H1 (cell line): ENCODE data around the gene MED1. TPM values are rescaled to one million over a fixed set of nuclear protein-coding genes. Genes with fewer than 3 reads are reported as not detected.
"Not testable (repeated sequence)": the region's sequence is repeated elsewhere in the genome, so short reads cannot be mapped to it uniquely, and the experiment has no call there.

ENCODE experiments used
- CTCF ChIA-PET: fragments of 300-600 bp; sonication (Branson Sonifier 250); formaldehyde crosslinking; loops from one replicate; lab custom pipeline; 2021; ENCODE audit not compliant: partially characterized antibody; lab: Charles Lee
- POLR2A ChIA-PET: fragments of 300-600 bp; sonication (Branson Sonifier 250); formaldehyde crosslinking; loops from one replicate; lab custom pipeline; 2021; ENCODE audit warnings: inconsistent platforms; ENCODE audit not compliant: partially characterized antibody; lab: Charles Lee
- DNase-seq, 2 experiments: peaks; one replicate each; pipeline versions ENCODE4 v3.0.0 to v3.0.0-alpha.2; 2010 to 2022; ENCODE audit warnings: low spot score in 2 of 2, low read depth in 1 of 2, mixed read lengths in 1 of 2
- FAIRE-seq: peaks from 2 replicates; lab custom pipeline; 2011; peaks lifted over from hg19 to GRCh38; lab: Jason Lieb, UNC
- H2AFZ ChIP-seq: 2 replicates; pipeline ENCODE4 v1.8.1; 2012; ENCODE audit warnings: low read length, inconsistent platforms
- H2AK5ac ChIP-seq: 2 replicates; pipeline ENCODE4 v1.6.1; 2013; ENCODE audit warnings: low read depth, low read length
- H2BK120ac ChIP-seq: replicated peaks from 2 replicates; pipeline ENCODE3; 2013; ENCODE audit warnings: low read depth, low read length, inconsistent platforms
- H2BK12ac ChIP-seq: 2 replicates; pipeline ENCODE4 v1.6.1; 2013; ENCODE audit warnings: low read depth, low read length
- H2BK15ac ChIP-seq: 2 replicates; pipeline ENCODE4 v1.6.1; 2013; ENCODE audit warnings: low read length
- H2BK20ac ChIP-seq: 2 replicates; pipeline ENCODE4 v1.6.1; 2013; ENCODE audit warnings: low read length
- H2BK5ac ChIP-seq: 2 replicates; pipeline ENCODE4 v1.6.1; 2013; ENCODE audit warnings: low read depth, low read length
- H3K14ac ChIP-seq: 2 replicates; pipeline ENCODE4 v1.6.1; 2013; ENCODE audit warnings: inconsistent platforms; ENCODE audit not compliant: insufficient read length
- H3K18ac ChIP-seq: 2 replicates; pipeline ENCODE4 v1.6.1; 2013; ENCODE audit warnings: low read length; ENCODE audit errors: extremely low read depth
- H3K23ac ChIP-seq: 2 replicates; pipeline ENCODE4 v1.6.1; 2013; ENCODE audit warnings: inconsistent platforms; ENCODE audit not compliant: insufficient read length
- H3K23me2 ChIP-seq: 2 replicates; pipeline ENCODE4 v1.6.1; 2013; ENCODE audit warnings: low read depth, low read length
- H3K27ac ChIP-seq: 2 replicates; pipeline ENCODE4 v1.6.1; 2011; ENCODE audit warnings: low read depth, low read length, inconsistent platforms
- H3K27me3 ChIP-seq, 4 experiments: replicated peaks in 1 of 4; 1 replicate in 1 of 4; 2 replicates in 3 of 4; pipeline versions ENCODE4 v1.6.1 to v1.8.1; 2011 to 2013; ENCODE audit warnings: low read length in 3 of 4, mild to moderate bottlenecking in 3 of 4, inconsistent platforms in 2 of 4, mixed read lengths in 2 of 4, moderate library complexity in 1 of 4; ENCODE audit not compliant: control insufficient read depth in 3 of 4, insufficient read depth in 3 of 4; ENCODE audit errors: extremely low read depth in 1 of 4
- H3K36me3 ChIP-seq, 4 experiments: 2 replicates each; pipeline versions ENCODE4 v1.6.1 to v1.8.1; 2011 to 2013; ENCODE audit warnings: mild to moderate bottlenecking in 4 of 4, low read length in 3 of 4, moderate library complexity in 2 of 4, control low read depth in 1 of 4, inconsistent platforms in 1 of 4; ENCODE audit not compliant: insufficient read depth in 4 of 4, control insufficient read depth in 2 of 4
- H3K4ac ChIP-seq: replicated peaks from 2 replicates; pipeline ENCODE3; 2013; ENCODE audit warnings: low read length, low read depth, mixed read lengths, inconsistent platforms; ENCODE audit not compliant: insufficient read length
- H3K4me1 ChIP-seq, 4 experiments: replicated peaks in 1 of 4; 1 replicate in 1 of 4; 2 replicates in 3 of 4; pipeline versions ENCODE4 v1.6.1 to v1.8.1; 2011 to 2013; ENCODE audit warnings: low read length in 3 of 4, inconsistent platforms in 2 of 4, mixed read lengths in 1 of 4; ENCODE audit not compliant: insufficient read depth in 4 of 4, control insufficient read depth in 3 of 4
- H3K4me2 ChIP-seq, 2 experiments: 2 replicates each; pipeline versions ENCODE4 v1.6.1 to v1.8.1; 2011 to 2013; ENCODE audit warnings: low read depth in 2 of 2, low read length in 2 of 2, control low read depth in 1 of 2, inconsistent platforms in 1 of 2, mild to moderate bottlenecking in 1 of 2; ENCODE audit not compliant: insufficient read depth in 1 of 2
- H3K4me3 ChIP-seq, 4 experiments: fragments of 200-600, 300-600 bp in 1 of 4; sonication (generic), shearing (Covaris generic), sonication (Bioruptor Twin) in 1 of 4; 2 replicates each; pipeline versions ENCODE4 v1.5.1 to v1.8.1; 2011 to 2016; ENCODE audit warnings: low read length in 4 of 4, low read depth in 3 of 4, control low read depth in 2 of 4, inconsistent platforms in 2 of 4, mild to moderate bottlenecking in 2 of 4, mixed read lengths in 1 of 4, moderate library complexity in 1 of 4; ENCODE audit not compliant: insufficient read depth in 2 of 4; ENCODE audit errors: extremely low read depth in 1 of 4
- H3K56ac ChIP-seq: replicated peaks from 2 replicates; pipeline ENCODE3; 2013; ENCODE audit warnings: low read depth, mild to moderate bottlenecking, mixed read lengths, low read length, inconsistent platforms; ENCODE audit not compliant: insufficient read length
- H3K79me1 ChIP-seq: 2 replicates; pipeline ENCODE4 v1.6.1; 2013; ENCODE audit warnings: low read depth, low read length, control low read depth
- H3K79me2 ChIP-seq, 2 experiments: 2 replicates each; pipeline versions ENCODE4 v1.6.1 to v1.8.1; 2012 to 2013; ENCODE audit warnings: low read length in 2 of 2, mild to moderate bottlenecking in 2 of 2, inconsistent platforms in 1 of 2; ENCODE audit not compliant: insufficient read depth in 2 of 2, control insufficient read depth in 1 of 2
- H3K9ac ChIP-seq, 4 experiments: replicated peaks in 1 of 4; 1 replicate in 1 of 4; 2 replicates in 3 of 4; pipeline versions ENCODE4 v1.6.1 to v1.8.1; 2011 to 2013; ENCODE audit warnings: low read depth in 3 of 4, low read length in 3 of 4, control low read depth in 2 of 4, mild to moderate bottlenecking in 2 of 4, moderate library complexity in 2 of 4, inconsistent platforms in 1 of 4; ENCODE audit errors: extremely low read depth in 1 of 4
- H3K9me3 ChIP-seq, 2 experiments: 2 replicates each; pipeline versions ENCODE4 v1.6.1 to v1.8.1; 2012 to 2013; ENCODE audit warnings: mild to moderate bottlenecking in 2 of 2, moderate library complexity in 2 of 2, control low read depth in 1 of 2, inconsistent platforms in 1 of 2, low read depth in 1 of 2, low read length in 1 of 2, mixed read lengths in 1 of 2; ENCODE audit not compliant: insufficient read depth in 2 of 2
- H4K20me1 ChIP-seq, 2 experiments: replicated peaks in 1 of 2; 2 replicates each; pipeline versions ENCODE3 to v1.8.1; 2011 to 2013; ENCODE audit warnings: inconsistent platforms in 2 of 2, low read length in 2 of 2, mild to moderate bottlenecking in 1 of 2; ENCODE audit not compliant: insufficient read depth in 2 of 2, control insufficient read depth in 1 of 2
- H4K5ac ChIP-seq: 2 replicates; pipeline ENCODE4 v1.6.1; 2013; ENCODE audit warnings: low read length, low read depth, mixed read lengths, inconsistent platforms; ENCODE audit not compliant: insufficient read length
- H4K8ac ChIP-seq: 2 replicates; pipeline ENCODE4 v1.8.0; 2013; ENCODE audit warnings: mild to moderate bottlenecking, moderate library complexity, low read length, inconsistent platforms; ENCODE audit not compliant: insufficient read depth; ENCODE audit errors: extremely low read depth
- H4K91ac ChIP-seq: replicated peaks from 2 replicates; pipeline ENCODE3; 2013; ENCODE audit warnings: low read length, mixed read lengths, inconsistent platforms; ENCODE audit not compliant: insufficient read length
- WGBS, 2 experiments: shearing (Covaris generic) in 1 of 2; methylation state at CpG; one replicate each; pipeline versions ENCODE4 v1.1.6 to v1.1.7; 2013 to 2015; ENCODE audit warnings: low lambda C conversion rate in 2 of 2, mixed read lengths in 2 of 2, inconsistent platforms in 1 of 2, low coverage in 1 of 2, missing lambda C conversion rate in 1 of 2; ENCODE audit not compliant: insufficient replicate concordance in 2 of 2, insufficient coverage in 1 of 2, insufficient read length in 1 of 2; ENCODE audit errors: extremely low coverage in 1 of 2, missing lambda C conversion rate in 1 of 2; 5-methylcytosine and 5-hydroxymethylcytosine counted together
- polyA plus RNA-seq, 7 experiments: library from polyadenylated mRNA; depleted of rRNA in 3 of 7; stranded (reverse) in 5 of 7; unstranded in 2 of 7; fragments of >200 nt in 5 of 7; fragments of 200-250 nt in 2 of 7; gene quantifications; 1 replicate in 5 of 7; 2 replicates in 1 of 7; 4 replicates in 1 of 7; pipeline versions ENCODE4 v1.2.1 to v1.2.3, GENCODE V29; 2011 to 2013; ENCODE audit warnings: missing spikeins in 2 of 7, mixed read lengths in 2 of 7
- total RNA-seq: library from RNA; stranded (reverse); fragmentation: NEBNext Ultra II Directional; extraction: Animal tissue kit (Norgen Biotek cat#: 25700); gene quantifications from 2 replicates; pipeline ENCODE4 v1.2.1, GENCODE V29; 2021

Gene MED1
- total and polyA plus RNA-seq, 2 of the 8 experiments (the other 6 are each of a cell fraction or from before 2014, with no cell fraction given) = 24.7 to 56.5 TPM

DNA sequence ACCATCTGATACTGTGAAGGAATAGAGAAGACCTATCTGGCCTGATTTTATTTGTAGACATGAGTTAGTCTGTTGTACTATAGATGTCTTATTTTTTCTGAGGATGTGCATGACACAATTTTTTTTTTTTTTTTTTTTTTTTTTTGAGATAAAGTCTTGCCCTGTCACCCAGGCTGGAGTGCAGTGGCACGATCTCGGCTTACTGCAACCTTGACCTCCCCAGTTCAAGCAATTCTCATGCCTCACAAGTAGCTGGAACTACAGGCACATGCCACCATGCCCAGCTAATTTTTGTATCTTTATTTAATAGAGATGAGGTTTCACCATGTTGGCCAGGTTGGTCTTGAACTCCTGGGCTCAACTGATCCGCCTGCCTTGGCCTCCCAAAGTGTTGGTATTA is 36.4 kb upstream of the MED1 start:
- H4K5ac ChIP-seq, H3K4me2 ChIP-seq, H2BK15ac ChIP-seq, DNase-seq, H4K20me1 ChIP-seq, H3K9me3 ChIP-seq, H3K14ac ChIP-seq, H2AFZ ChIP-seq, H3K23me2 ChIP-seq, H2BK12ac ChIP-seq, H2BK5ac ChIP-seq, H2AK5ac ChIP-seq, H3K9ac ChIP-seq, H3K27me3 ChIP-seq, H3K18ac ChIP-seq, H2BK120ac ChIP-seq, H3K27ac ChIP-seq, H3K79me2 ChIP-seq, H2BK20ac ChIP-seq, H4K91ac ChIP-seq, H3K4me3 ChIP-seq, FAIRE-seq, H3K4me1 ChIP-seq, H3K56ac ChIP-seq, H3K23ac ChIP-seq, H4K8ac ChIP-seq, H3K4ac ChIP-seq, H3K79me1 ChIP-seq: not testable (repeated sequence)
- CTCF ChIA-PET = interaction anchor here (1.0 kb wide), 1 partner anchor 10 kb away, joined by 3 read pairs; no protein-coding TSS in a partner anchor
- H3K36me3 ChIP-seq = peaks cover 0 to 17% (median 4%) of the 10 kb centered on the region in 4 experiments; a peak in 5 of 8 replicates
- POLR2A ChIA-PET = interaction anchor here (2.3 kb wide), 1 partner anchor 37 kb away, joined by 11 read pairs; the partner anchor contains the start of gene MED1
- WGBS, 2 experiments = 91% methylated on average over 3 of the region's 3 CpGs; no CpG with 5 or more reads in 1 of the 2 experiments
